Cardiac fibroblast (primary cell): ENCODE measurements around the gene MTFMT.

Experiments used
- DNase-seq, 2 donors: peaks; one replicate each; pipeline versions ENCODE4 v3.0.0 to v3.0.0-alpha.2; 2010; ENCODE audit warnings: low read depth in 2 of 2
- H3K4me3 ChIP-seq, 2 donors: replicated peaks in 1 of 2; 1 replicate in 1 of 2; 2 replicates in 1 of 2; pipeline ENCODE4 v1.5.1; 2011; ENCODE audit warnings: low read depth in 2 of 2, low read length in 2 of 2, mild to moderate bottlenecking in 2 of 2, moderate library complexity in 1 of 2
- TF ChIP-seq, protein P1 (sequence below): IDR thresholded peaks from one replicate; pipeline ENCODE4 v1.5.1; 2011; ENCODE audit warnings: low read depth, mild to moderate bottlenecking, low read length, inconsistent platforms

Gene MTFMT

DNA sequence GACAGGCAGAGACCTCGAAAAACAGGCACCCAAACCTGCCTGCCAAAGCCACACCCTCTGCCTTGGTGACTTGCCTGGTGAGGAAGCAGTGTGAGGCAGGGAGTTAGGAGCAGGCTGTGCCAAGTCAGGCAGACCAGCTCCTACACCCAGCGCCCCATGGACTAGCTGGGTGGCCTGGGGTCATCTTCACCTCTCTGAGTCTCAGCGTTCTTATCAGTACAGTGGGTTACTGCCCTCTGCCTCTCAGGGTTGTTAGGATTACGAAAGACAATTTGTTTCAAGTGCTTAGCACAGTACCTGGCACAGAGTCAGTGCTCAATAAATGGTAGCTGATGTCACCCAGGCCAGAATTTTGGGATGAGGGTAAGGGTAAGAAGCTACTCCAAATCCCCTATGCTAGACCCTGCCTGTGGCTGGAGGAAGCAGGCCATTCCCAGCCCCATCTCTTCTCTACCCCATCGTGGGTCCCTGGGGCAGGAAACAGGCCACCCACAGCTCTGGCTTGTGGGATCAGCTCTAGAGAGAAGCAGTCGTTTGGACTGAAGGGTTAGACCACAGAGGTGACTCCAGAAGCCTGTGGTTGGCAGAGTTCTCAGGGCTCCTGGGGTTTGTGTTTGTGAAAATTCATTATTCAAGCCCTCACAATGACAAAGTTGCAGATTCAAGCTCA lies 25.9 kb upstream of the MTFMT start:
- TF ChIP-seq, protein P1, sequence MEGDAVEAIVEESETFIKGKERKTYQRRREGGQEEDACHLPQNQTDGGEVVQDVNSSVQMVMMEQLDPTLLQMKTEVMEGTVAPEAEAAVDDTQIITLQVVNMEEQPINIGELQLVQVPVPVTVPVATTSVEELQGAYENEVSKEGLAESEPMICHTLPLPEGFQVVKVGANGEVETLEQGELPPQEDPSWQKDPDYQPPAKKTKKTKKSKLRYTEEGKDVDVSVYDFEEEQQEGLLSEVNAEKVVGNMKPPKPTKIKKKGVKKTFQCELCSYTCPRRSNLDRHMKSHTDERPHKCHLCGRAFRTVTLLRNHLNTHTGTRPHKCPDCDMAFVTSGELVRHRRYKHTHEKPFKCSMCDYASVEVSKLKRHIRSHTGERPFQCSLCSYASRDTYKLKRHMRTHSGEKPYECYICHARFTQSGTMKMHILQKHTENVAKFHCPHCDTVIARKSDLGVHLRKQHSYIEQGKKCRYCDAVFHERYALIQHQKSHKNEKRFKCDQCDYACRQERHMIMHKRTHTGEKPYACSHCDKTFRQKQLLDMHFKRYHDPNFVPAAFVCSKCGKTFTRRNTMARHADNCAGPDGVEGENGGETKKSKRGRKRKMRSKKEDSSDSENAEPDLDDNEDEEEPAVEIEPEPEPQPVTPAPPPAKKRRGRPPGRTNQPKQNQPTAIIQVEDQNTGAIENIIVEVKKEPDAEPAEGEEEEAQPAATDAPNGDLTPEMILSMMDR: no peak
- DNase-seq: no peak

DNA sequence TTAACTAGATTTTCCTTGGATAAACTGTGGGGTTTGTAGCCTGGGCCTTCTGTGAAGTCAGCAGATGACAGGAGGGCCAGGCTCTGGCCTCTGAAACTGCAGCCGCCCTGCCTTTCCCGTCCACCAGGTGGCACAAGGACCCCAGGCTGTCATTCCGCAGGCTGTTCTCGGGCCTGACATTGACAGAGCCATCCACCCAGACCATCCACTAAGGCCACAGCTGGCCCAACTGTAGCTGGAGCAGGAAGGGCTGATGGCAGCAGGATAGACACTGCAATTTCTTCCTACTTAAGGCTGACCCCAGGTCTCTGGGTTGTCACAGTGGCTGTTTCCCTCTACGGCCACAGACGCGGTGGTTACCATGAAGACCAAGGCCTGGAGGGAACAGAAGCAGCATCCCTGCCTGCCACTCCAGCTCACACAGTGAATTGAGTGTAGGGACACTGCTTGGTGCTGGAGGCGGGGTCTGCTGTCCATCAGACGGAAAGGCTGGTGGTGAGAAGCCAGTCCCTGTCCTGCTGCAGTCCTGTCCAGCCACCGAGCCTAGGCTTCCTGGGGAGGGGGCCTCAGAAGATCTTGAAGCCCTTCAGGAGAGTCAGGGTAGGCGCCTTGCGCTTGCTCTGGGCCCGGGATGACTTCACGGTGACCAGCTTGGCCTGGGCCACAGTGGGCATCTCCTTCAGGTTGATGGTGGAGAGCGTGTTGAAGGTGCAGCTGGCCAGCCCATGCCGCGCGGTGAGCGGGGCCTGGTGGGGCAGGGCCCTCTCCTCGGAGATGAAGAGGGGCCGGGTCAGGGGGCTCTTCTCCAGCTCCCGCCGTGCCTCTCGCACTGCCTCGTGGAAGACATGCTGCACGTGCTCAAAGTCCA lies 25.1 kb upstream of the MTFMT start:
- TF ChIP-seq, protein P1: peak; percentile 98
- no peak overlapping the region for H3K4me3 ChIP-seq
- peak; percentile 76 to 77 for DNase-seq

More for the DNA sequence above, 25.9 kb upstream of the MTFMT start:
- no peak overlapping the region for H3K4me3 ChIP-seq

DNA sequence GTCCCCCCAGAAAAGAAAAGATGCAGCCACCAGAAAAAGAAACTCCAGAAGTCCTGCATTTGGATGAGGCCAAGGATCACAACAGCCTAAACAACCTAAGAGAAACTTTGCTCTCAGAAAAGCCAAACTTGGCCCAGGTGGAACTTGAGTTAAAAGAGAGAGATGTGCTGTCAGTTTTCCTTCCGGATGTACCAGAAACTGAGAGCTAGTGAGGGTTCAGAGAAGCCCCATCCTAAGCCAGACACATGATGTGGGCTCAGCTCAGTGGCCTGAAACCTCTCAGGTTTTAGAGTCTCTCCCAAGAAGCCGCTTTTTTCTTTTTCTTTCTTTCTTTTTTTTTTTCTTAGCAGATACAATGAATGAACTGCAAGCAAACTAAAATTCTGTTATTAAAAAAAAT lies 23.5 kb upstream of the MTFMT start:
- H3K4me3 ChIP-seq: no peak overlapping the region
- no peak for DNase-seq
- TF ChIP-seq, protein P1: no peak

DNA sequence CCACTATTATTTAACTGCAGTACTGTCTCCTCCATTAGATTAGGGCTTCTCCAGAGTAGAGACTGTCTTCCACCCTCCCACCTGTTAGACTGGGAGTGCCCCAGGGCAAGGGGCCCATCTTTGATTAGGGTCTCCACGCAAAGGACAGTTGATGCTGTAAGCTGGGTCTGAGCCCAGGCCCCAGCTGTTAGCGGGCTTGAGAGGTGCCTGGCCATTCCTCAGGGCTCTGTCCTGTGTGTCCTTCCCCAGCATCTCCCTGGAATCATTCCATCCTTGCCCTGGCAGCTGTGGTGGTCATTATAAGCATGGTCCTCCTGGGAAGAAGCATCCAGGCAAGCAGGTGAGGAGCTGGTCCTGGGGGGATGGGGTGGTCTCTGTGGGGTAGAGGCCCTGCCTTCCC lies 21.8 kb upstream of the MTFMT start:
- no peak overlapping the region for H3K4me3 ChIP-seq
- DNase-seq: no peak
- TF ChIP-seq, protein P1: no peak

DNA sequence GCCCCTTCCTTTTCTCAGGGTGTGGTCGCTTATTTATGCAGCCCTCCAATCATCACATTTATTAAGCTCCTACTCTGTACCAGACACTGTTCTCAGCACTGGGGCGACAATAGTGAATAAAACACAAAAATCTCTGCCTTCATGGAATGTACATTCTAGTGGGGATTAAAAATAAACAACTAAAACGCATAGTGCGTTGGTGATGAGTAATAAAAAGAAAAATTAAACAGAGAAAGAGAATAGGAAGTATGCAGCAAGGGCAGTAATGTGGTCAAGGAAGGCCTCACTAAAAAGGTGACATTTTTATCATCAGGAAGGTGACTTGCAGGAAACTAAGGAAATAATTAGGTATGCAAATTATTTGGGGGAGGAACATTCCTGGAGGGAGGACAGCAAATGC lies 20.8 kb upstream of the MTFMT start:
- no peak for DNase-seq
- no peak overlapping the region for H3K4me3 ChIP-seq
- TF ChIP-seq, protein P1: no peak

DNA sequence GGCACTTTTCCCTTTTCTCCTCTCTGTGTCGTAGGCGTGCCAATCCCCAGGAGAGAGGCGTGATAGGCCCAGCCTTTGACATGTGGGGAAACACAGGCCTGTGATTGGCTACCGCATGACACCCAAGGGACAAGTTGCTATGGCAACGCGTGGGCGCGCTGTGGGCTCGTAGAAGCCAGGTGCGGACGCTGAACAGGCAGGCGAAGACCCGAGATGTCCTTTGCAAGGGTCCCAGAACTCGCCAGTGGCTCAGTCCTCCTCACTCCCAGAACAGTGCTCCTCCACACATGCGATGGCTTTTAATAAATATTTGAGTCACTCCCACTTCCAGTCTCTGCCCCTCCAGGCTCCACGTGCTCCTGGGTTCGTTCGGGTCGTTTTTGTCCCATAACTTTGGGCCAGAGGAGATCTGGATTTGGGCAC lies 20.0 kb upstream of the MTFMT start:
- peak overlapping the region; percentile 13 to 26 for H3K4me3 ChIP-seq
- TF ChIP-seq, protein P1: no peak
- DNase-seq: peak; percentile 91 to 94
